HG03342 (cell line): ENCODE measurements around the gene DENND2C.

Experiments
- ATAC-seq: cut with Tn5 transposase; IDR thresholded peaks from one replicate; pipeline ENCODE4 v1.9.1; 2021; ENCODE audit warnings: mild to moderate bottlenecking, moderate library complexity; ENCODE audit not compliant: unreplicated experiment

DENND2C gene

GRCh38 chr1:114669562-114670082 is at the start of gene DENND2C:
TSS of gene DENND2C (minus strand) at chr1:114670049. CDS start at chr1:114625984, 44,065 bp downstream.
- peak; percentile 56 for ATAC-seq

- ATAC-seq, result no peak
These were observed 49.6 kb upstream of the DENND2C start for GRCh38 chr1:114719424-114719787.

- no peak for ATAC-seq
These were observed 49.0 kb upstream of the DENND2C start for GRCh38 chr1:114718661-114719423.

- ATAC-seq, result peak; percentile 95
These were observed 46.7 kb upstream of the DENND2C start, which contains the start of gene NRAS for GRCh38 chr1:114716304-114717170. TSS of gene NRAS (minus strand) at chr1:114716771. CDS start at chr1:114716160, 611 bp downstream.

- peak; percentile 12 for ATAC-seq
These were observed 46.1 kb upstream of the DENND2C start for GRCh38 chr1:114715952-114716303.

- ATAC-seq, result no peak
These were observed 43.1 kb upstream of the DENND2C start for GRCh38 chr1:114712977-114713376.

GRCh38 chr1:114710360-114710759 is 40.5 kb upstream of the DENND2C start:
- no peak for ATAC-seq

- no peak for ATAC-seq
These were observed 37.8 kb upstream of the DENND2C start for GRCh38 chr1:114707604-114708003.

- no peak for ATAC-seq
These were observed 33.4 kb upstream of the DENND2C start for GRCh38 chr1:114703242-114703641.

- ATAC-seq, result no peak
These were observed 32.9 kb upstream of the DENND2C start for GRCh38 chr1:114702737-114703136.

GRCh38 chr1:114701931-114702330 is 32.1 kb upstream of the DENND2C start:
- ATAC-seq, result no peak

GRCh38 chr1:114700036-114700600 is 30.3 kb upstream of the DENND2C start:
- ATAC-seq, result no peak

GRCh38 chr1:114696810-114697209 is 27.0 kb upstream of the DENND2C start:
- no peak for ATAC-seq

- ATAC-seq, result no peak
These were observed 25.7 kb upstream of the DENND2C start, which contains the start of gene AMPD1 for GRCh38 chr1:114695430-114696058. TSS of gene AMPD1 (minus strand) at chr1:114695546. CDS start at chr1:114695471, 75 bp downstream.

- ATAC-seq, result no peak
These were observed 24.9 kb upstream of the DENND2C start for GRCh38 chr1:114694540-114695310.

- no peak for ATAC-seq
These were observed 23.1 kb upstream of the DENND2C start for GRCh38 chr1:114692947-114693346.

- ATAC-seq, result no peak
These were observed 21.2 kb upstream of the DENND2C start for GRCh38 chr1:114691061-114691460.

- ATAC-seq, result no peak
These were observed 20.3 kb upstream of the DENND2C start for GRCh38 chr1:114690148-114690547.

- no peak for ATAC-seq
These were observed 18.7 kb upstream of the DENND2C start for GRCh38 chr1:114688526-114688925.

GRCh38 chr1:114685851-114686250 is 16.0 kb upstream of the DENND2C start:
- no peak for ATAC-seq
